Fibroblast of skin of left biceps (primary cell): ENCODE results near the gene RIIAD1.

ENCODE experiments used
- DNase-seq, 2 experiments: peaks; one replicate each; pipeline ENCODE4 v3.0.0-alpha.2; 2013; ENCODE audit warnings: low read depth in 2 of 2

The RIIAD1 gene

DNA sequence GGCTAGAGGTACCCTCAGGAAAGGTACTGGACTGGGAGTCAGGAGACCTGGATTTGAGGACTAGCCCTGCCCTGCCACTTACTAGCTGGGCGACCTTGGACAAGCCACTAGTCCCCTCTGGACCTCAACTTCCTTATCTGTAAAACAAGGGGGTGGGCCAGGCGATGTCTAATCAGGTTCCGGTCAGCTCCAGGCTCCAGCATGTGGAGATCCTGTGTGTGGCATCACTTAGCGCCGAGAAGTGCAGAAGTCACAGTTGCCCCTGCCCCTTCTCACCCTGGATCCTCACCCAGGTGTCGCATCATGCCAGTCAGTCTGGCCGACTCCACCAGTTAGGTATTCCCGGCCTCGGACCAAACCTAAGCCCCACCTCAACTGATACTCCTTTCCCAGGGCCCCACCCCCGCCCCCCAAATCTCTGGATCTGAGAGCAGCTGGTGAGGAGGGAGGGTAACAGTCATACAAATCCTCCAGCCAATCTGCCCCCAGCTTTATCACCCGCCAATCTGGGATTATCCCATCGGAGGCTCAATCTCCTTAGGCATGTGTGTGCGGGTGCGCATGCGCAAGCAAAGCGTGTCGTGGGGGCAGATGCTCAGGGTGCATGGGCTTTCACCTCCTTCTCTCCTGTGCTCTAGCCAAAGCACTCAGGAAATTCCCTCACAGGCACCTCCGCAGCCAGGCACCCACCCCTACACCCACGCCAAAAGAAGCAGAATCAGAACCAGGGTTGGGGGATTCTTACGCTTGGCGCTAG, 10.1 kb upstream of the RIIAD1 start:
- DNase-seq: no peak

GRCh38 chr1:151711951-151712350, 9.4 kb upstream of the RIIAD1 start:
- DNase-seq: no peak

GRCh38 chr1:151713044-151713443, 8.3 kb upstream of the RIIAD1 start:
- no peak for DNase-seq

DNA sequence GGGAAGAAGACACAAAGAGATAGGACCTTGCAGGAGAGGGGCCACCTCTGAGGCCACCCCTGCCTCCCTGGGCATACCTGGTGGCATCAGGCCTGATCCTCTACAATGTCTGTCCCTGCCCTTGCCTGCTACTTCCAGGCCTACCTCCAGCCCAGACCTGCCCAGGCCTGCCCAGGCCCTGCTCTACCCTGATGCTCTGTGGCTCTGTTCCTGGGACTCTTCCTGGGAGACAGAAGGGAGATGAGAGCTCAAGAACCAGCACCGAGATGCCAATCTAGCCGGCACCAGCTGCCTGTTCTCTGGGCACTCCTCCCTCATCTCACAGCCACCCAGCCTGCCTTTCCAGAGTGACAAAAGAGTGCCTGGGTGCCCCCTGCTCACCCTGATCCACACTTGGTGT, 7.4 kb upstream of the RIIAD1 start:
- no peak for DNase-seq

DNA sequence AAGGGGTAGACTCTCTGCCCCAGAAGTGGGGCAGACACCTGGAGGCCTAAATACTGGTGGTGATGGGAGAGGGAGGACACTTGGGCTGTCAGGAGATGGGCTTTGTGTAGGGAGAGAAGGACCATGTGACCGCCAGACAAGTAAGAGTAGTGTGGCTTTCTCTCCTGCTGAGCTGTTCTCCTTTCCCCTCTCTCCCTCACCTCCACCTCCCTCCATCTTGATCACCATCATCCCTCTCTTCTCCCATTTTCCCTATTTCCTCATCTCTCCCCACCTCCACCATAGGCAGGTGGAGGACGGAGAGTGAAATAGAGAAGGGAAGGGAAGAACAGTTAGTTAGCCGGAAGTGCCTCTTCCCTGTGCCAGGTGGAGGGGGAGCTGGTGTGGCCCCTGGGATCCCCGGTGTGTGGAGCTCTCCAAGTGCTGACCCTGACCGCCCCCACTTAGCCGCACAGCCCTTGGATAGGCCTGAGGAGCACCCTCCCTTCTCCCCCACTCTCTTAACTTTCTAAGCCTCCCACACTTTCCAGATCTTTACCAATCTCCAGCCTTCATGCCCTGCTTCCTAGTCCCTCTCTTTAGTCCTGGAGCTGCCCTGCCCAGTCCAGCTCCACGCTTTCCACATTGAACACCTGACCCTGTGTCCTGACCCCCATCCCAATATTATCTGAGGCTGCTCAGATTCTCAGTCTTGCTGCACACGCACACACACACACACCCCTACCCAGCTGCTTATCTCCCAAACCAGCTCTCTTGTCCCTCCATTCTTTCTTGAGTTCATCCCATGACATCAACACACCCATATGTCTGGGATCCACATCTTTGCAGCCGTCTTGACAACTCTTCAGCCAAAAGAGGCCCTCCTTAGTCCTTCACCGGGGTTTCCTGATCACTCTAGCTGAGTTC, 6.2 kb upstream of the RIIAD1 start:
- no peak for DNase-seq

- no peak for DNase-seq
Measured at GRCh38 chr1:151715726-151716404, 5.5 kb upstream of the RIIAD1 start.

DNA sequence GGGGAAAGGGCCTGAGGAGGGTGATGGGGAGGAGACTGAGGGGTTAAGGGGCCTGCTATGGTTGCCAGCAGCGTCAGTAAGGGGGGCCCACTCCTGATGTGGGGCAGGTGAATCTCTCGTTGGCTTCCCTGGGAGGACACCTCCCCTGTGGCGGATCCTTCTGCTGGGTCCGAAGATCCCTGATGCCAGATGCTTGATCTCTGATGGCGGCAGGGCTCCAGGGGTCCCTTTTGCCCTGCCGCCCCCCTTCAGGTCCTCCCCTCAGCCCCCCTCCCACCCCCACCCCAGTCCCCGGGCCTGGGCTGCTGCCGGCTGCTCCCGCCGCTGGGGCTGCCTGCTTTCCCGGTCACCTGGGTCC, 4.9 kb upstream of the RIIAD1 start:
- DNase-seq: no peak

DNA sequence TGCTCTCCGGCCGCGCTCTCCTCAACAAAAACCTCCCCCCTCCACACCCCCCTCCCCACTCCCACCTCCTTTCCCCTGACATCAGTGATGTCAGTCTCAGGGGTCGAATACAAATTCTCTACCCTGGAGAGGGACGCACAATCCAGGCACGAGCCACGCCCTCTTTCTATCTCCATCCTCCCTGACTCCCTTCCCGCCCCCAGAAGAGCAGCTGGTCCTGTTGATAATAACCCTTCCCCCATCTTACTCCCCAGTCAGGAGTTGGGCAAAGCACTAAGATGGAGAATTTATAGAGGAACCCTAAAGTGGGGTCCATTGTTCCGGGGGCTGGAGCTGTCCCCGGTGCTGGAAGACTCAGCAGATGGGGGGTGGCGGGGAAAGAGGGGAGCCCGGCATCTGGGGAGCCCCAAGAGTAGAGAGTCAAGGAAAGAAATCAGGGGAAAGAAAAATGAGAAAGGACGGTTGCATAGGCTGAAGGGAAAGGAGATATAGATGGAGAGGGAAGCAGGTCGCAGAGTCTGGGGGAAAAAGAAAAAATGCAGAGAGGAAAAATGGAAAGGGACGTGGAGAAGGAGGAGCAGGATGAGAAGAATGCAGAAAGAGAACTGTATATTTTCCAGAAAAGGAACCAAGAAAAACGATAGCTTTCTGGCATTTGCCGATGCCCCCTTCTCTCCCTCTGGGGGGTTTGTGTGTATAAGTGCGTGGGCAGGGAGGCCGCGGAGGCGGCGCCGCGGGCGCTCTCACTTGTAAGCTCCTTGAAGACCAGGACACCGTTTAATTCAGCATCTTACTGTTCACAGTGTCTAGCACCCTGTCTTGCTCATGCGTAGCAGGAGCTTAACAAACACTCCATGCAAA, 4.3 kb upstream of the RIIAD1 start, which contains the start of gene CELF3:
CELF3 (minus strand) TSS at position 33 of the 861 bp plus-strand sequence. CDS start 783 bp downstream, outside the sequence.
- DNase-seq: no peak

DNA sequence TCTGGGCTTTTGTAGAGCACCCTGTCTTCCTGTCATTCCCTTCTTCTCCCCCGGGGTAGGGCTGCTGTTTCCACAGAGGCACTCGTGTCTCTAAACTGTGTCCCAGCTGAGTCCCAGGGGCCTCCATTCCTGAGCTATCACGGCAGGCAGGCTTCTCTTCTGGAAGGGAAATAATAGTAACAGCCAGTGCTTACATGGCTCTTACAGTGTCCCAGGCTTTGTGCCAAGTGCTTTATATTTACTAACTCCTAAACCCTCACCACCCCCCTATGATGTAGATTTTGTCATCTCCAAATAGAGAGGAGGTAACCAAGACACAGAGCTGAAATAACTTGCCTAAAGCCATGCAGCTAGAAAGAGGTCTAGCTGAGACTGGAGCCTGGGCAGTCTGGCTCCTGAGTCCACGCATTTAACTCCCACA, 3.3 kb upstream of the RIIAD1 start:
- no peak for DNase-seq

DNA sequence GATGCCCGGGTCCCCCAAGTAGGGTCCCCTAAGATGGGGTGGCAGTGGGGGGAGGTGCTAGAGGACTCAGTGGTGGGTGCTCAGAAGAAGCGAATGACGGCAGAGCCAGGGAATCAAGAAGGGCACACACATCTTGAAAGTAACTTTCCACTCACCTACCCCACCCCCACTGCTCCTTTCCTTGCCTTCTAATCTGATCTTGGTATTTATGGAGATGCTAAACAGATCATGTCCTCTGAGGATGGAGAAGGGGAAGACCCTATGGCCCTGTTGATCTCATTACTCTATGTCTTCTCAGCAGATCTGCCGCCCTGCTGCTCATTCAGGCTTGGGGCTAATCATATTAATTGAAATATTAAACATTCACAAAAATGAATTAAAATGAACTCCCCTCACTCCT, 2.7 kb upstream of the RIIAD1 start:
- no peak for DNase-seq

GRCh38 chr1:151720125-151720524, 1.2 kb upstream of the RIIAD1 start:
- DNase-seq: no peak

DNA sequence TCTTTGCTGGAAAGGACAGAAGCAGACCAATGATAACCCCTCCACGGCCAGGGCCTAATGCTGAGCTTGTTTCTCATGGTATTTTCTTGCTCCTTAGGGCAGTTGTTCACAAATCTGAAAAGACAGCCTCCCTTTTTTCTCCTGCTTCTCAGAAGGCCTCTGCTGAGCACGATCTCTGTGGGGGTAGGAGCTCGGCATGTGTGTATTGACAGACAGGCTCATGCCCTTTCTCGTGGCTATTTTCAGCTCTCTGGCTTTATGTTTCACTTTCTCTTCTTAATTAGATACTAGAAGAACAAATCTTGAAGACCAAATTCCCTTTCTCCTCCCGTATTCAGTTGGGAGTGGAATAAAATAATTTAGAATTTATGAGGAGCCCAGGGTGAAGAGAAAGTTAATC, 768 bp upstream of the RIIAD1 start:
- no peak for DNase-seq

DNA sequence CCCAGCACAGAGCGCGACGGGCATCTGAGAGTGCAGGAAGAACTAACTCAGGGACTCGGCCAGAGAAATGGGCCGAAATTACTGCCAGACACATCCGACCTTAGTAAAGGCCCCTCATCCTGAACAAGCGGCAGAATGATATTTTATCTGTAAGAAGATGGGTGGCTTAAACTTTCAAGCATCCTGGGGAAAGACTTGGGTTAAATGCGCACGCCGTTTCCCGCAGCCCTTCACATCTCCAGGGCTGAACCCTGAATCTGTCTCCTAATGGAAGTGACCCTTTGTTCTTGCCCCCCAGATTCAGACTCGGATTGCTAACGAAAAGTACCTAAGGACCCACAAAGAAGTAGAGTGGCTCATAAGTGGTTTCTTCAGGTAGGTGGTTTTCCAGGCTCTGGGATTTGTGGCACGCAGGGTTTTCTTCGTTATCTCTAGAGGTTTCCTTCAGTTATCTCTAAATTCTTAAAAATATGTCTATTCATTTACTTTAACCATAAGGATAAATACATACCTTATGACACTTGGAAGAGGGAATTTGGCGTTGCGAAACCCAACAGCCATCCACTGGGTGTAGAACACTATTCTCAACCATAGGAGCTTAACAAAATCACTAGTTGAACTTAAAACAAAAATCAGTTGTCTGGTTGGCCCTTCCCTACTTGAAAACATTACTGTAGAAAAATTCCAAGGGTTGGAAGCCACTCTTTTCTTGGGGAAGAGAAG, 627 bp downstream of the RIIAD1 start:
- no peak for DNase-seq

DNA sequence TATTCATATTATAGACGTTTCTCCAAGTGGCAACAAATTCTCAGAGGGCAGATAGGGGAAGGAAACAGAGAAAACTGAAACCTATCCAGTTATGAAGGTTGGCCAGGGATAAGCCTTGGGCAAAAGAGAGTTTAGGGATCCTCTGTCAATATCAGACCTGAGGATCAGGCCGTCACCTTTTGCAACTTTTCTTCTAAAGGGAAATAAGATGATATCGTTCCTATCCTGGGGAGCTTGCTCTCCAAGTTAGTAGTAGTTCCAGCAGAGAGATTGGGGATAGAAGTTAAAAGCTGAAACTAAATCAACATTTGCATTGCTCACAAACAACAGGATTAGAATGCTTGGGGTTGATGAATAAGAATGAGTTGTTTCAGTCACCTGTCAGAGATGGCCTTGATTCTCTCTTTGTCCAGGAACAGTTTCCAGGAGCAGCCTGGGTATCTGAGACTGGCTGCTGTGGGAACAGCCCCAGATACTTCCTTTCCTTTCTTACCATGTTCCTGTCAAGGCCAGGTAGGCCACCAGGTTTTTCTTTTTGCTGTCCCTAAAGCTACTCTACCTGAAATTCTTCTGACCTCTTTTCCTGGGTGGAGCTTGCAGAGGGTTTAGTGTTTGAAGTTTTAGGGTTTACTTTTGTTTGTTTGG, 2.5 kb downstream of the RIIAD1 start:
- DNase-seq: no peak

DNA sequence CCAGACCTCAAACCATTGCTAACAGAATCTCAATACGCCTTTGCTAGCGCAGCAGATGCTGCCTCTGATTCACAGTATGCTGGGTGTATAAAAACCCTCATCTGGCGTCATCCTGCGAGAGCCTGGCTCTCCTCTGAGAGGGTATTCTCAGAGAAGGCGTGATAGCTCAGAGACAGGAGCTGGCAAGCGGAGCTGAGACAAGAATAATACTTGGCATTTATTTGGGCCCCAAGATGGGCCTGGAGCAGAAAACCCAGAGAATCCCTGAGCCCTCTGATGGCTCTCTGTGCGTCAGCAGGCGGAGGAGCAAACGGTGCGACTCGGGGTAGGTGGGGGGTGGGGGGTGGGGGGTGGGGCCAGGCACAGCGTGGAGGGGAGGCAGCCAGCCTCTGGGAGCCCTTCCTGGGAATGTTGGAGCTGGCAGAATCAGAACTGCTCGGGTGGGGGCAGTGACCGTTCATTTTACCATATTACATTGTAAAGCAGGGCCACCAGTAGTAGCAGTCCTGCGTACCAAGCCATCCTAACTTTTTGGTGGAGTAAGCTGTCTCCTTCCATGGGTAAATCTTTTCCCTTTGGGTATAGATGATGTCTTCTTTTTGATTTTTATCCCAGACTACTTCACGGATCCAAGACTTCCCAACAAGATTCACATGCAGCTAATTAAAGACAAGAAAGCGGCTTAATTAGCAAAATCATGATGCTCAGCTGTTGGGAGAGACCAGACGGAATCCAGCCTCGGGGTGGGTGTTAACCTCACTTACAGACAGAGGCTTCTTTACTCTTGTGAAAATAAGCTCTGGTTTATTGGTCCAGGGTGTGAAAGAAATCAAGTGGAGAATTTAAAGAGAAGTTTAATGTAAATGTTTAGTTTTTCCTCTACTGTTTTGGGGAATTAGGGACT, 7.1 kb downstream of the RIIAD1 start:
- peak; percentile 23 to 24 for DNase-seq

DNA sequence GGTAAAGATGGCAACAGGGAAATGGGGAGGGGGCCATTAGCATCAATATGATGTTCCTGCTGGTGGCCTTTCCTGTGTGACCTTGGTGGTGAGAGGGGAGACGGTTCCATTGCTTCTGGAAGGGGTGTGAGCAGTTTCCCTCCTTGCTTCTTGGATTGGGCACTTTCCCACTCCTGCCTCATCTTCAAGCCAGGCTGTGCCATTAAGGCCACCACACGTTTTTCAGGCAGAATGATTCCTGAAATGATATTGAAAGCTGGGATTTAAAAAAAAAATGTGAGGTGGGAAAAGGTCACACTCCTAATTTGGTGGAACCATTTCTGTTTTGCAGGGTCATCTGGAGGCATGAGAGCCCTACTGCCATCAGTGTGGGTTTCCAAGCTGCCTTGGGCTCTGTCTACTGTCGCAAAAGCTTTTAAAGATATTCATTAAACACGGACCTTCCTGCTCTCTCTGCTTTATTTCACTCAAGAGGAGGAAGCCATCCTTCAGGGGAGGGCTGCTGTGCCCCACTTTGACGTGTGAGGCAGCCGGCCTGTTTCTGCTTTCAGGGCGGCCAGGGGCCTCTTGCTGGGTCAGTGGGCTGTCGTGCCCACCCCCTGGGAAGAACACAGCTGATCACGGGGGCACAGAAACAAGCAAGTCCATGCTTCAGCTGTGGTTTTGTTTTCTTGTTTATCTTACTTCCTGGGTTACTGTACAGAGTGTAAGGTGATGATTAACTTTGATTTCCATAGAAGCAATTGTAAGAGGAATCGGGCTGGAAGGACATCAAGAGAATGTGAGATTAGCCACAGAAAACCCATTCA, 8.0 kb downstream of the RIIAD1 start:
- no peak for DNase-seq

GRCh38 chr1:151729966-151730291, 8.6 kb downstream of the RIIAD1 start:
- DNase-seq: no peak

- no peak for DNase-seq
Measured at GRCh38 chr1:151733126-151733525, 11.8 kb downstream of the RIIAD1 start.
